ENCODE measurements around the gene LRRC71. TPM values are rescaled to one million over a fixed set of nuclear protein-coding genes. Genes with fewer than 3 reads are reported as not detected.

Gene LRRC71
- under 1 TPM in 3 of 4 donors, not detected in 1; 0.60 to 0.78 (median 0.66) TPM for total RNA-seq

DNA sequence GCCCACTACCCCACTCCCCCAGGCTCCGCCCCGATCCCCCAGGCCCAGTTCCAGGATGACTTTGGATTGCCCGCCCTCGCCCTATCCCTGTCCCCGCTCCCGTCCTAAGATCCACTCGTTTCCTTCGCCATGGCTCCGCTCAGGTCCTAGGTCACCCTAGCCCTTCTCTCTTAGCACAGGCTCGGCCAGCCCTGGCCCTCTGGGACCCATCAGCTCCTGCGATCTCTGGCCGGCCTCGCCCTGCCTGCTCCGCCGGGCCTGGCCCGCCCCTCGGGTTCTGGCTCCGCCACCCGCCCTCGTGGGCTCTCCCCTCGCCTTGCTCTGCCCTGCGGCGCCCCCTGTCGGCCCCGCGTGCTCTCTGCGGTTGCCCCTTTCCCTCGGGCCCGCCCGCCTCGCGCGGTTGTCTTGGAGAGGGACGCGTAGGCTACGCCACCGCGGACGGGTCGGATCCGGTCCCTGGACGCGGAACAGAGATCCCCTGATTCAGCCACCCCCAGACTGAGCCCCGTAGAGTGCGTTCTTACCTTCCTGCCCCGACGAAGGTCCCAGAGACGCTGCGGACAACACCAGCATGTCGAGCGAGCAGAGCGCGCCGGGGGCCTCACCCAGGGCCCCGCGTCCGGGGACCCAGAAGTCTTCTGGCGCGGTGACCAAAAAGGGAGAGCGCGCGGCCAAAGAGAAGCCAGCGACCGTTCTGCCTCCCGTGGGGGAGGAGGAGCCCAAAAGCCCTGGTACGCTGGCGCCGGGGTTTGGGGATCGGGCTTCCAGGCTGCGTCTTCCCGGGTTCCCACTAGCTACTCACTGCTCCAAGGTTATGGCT, at the start of gene LRRC71:
LRRC71 (plus strand) TSS at position 400 of the 820 bp plus-strand sequence; CDS start at position 572, 172 bp downstream.
- H3K27ac ChIP-seq, result peak within 1 kb of the TSS in 1 of 4 donors; percentile 61

DNA sequence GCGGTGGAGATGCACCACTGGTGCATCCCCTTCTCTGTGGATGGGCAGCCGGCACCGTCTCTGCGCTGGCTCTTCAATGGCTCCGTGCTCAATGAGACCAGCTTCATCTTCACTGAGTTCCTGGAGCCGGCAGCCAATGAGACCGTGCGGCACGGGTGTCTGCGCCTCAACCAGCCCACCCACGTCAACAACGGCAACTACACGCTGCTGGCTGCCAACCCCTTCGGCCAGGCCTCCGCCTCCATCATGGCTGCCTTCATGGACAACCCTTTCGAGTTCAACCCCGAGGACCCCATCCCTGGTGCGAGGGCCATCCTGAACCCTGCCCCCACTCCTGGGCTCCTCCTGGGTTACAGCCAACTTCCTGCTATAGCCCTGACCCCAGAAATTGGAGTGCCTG, 46.8 kb upstream of the LRRC71 start:
- no peak overlapping the region for H3K27ac ChIP-seq
- H3K36me3 ChIP-seq, result no peaks in the 10 kb centered on the region
- WGBS, 2 donors, result 88 to 91% methylated on average over 12 to 18 of the region's 18 CpGs
- TF ChIP-seq, protein P1, sequence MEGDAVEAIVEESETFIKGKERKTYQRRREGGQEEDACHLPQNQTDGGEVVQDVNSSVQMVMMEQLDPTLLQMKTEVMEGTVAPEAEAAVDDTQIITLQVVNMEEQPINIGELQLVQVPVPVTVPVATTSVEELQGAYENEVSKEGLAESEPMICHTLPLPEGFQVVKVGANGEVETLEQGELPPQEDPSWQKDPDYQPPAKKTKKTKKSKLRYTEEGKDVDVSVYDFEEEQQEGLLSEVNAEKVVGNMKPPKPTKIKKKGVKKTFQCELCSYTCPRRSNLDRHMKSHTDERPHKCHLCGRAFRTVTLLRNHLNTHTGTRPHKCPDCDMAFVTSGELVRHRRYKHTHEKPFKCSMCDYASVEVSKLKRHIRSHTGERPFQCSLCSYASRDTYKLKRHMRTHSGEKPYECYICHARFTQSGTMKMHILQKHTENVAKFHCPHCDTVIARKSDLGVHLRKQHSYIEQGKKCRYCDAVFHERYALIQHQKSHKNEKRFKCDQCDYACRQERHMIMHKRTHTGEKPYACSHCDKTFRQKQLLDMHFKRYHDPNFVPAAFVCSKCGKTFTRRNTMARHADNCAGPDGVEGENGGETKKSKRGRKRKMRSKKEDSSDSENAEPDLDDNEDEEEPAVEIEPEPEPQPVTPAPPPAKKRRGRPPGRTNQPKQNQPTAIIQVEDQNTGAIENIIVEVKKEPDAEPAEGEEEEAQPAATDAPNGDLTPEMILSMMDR (IDR thresholded peaks at IDR 0.05), result no peak
- TF ChIP-seq POLR2A (IDR thresholded peaks at IDR 0.05) (no peak), EP300 (IDR thresholded peaks at IDR 0.05) (no peak)
- no peak for DNase-seq (ENCODE audit: low spot score in 2 of 2)
- no peak overlapping the region for H3K4me3 ChIP-seq
- H3K4me1 ChIP-seq, result no peaks in the 10 kb centered on the region
- H3K27me3 ChIP-seq, result peaks cover 0 to 23% of the 10 kb centered on the region in 2 donors
- H3K9me3 ChIP-seq, result no peaks in the 10 kb centered on the region

More for the DNA sequence above, at the start of gene LRRC71:
- Histone ChIP-seq H3K36me3 (peaks cover 0 to 26% (median 0%) of the 10 kb centered on the region in 3 donors), H3K27me3 (peaks cover 0 to 67% of the 10 kb centered on the region in 2 donors), H3K9me3 (peaks cover 0 to 12% (median 0%) of the 10 kb centered on the region in 4 donors), H3K4me3 (peak within 1 kb of the TSS in 1 of 4 donors; percentile 29), H3K4me1 (peaks cover 0 to 26% (median 10%) of the 10 kb centered on the region in 4 donors)
- DNase-seq (ENCODE audit: low spot score in 2 of 2), result peak; percentile 68 to 74
- WGBS, 2 donors, result 11 to 12% methylated on average over 57 to 64 of the region's 71 CpGs
- TF ChIP-seq POLR2A (IDR thresholded peaks at IDR 0.05) (no peak), EP300 (IDR thresholded peaks at IDR 0.05) (peak in 1 of 2 donors; percentile 72)
- TF ChIP-seq, protein P1 (IDR thresholded peaks at IDR 0.05), result peak; percentile 47 to 95 (median 82)

DNA sequence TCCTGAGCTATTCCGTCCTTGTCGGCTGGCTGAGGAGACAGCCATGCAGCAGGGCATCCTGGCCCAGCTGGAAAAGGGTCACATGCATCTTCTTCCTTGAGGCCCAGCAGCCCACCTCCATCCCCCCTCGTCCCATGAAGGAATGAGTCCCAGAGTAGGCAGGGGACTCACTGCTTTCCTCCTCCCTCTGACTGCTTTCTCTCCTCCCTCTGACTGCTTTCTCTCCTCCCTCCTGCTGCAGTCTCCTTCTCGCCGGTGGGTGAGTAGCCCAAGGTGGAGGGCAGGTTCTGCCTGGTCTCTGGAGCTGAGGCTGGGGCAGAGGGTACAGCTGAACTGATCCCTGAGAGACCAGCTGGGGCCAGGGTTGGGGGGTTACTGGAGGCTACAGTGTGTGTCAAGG, 46.3 kb upstream of the LRRC71 start:
- 76 to 81% methylated on average over 5 of the region's 5 CpGs for WGBS, 2 donors
- Histone ChIP-seq H3K4me3 (no peak overlapping the region), H3K27ac (no peak overlapping the region)

GRCh38 chr1:156874572-156875340, 45.7 kb upstream of the LRRC71 start:
- no peaks in the 10 kb centered on the region for H3K4me1 ChIP-seq
- no peak overlapping the region for H3K4me3 ChIP-seq
- TF ChIP-seq, protein P1 (IDR thresholded peaks at IDR 0.05), result no peak
- no peak for TF ChIP-seq EP300 (IDR thresholded peaks at IDR 0.05)
- no peak for TF ChIP-seq POLR2A (IDR thresholded peaks at IDR 0.05)
- no peak overlapping the region for H3K27ac ChIP-seq
- 57 to 65% methylated on average over 14 to 16 of the region's 16 CpGs for WGBS, 2 donors
- no peak for DNase-seq (ENCODE audit: low spot score in 2 of 2)
- H3K27me3 ChIP-seq, result peaks cover 0 to 23% of the 10 kb centered on the region in 2 donors
- H3K36me3 ChIP-seq, result no peaks in the 10 kb centered on the region
- no peaks in the 10 kb centered on the region for H3K9me3 ChIP-seq

More for the DNA sequence above, 46.3 kb upstream of the LRRC71 start:
- no peak for DNase-seq (ENCODE audit: low spot score in 2 of 2)
- TF ChIP-seq EP300 (IDR thresholded peaks at IDR 0.05) (no peak), POLR2A (IDR thresholded peaks at IDR 0.05) (no peak)
- TF ChIP-seq, protein P1 (IDR thresholded peaks at IDR 0.05), result no peak
- Histone ChIP-seq H3K9me3 (no peaks in the 10 kb centered on the region), H3K4me1 (no peaks in the 10 kb centered on the region), H3K27me3 (peaks cover 0 to 23% of the 10 kb centered on the region in 2 donors), H3K36me3 (no peaks in the 10 kb centered on the region)

- Histone ChIP-seq H3K4me1 (no peaks in the 10 kb centered on the region), H3K27ac (no peak overlapping the region), H3K36me3 (no peaks in the 10 kb centered on the region), H3K4me3 (no peak overlapping the region), H3K9me3 (no peaks in the 10 kb centered on the region), H3K27me3 (peaks cover 0 to 23% of the 10 kb centered on the region in 2 donors)
- DNase-seq (ENCODE audit: low spot score in 2 of 2), result no peak
- TF ChIP-seq POLR2A (IDR thresholded peaks at IDR 0.05) (no peak), EP300 (IDR thresholded peaks at IDR 0.05) (no peak)
- TF ChIP-seq, protein P1 (IDR thresholded peaks at IDR 0.05), result no peak
- 47 to 63% methylated on average over 3 to 5 of the region's 5 CpGs for WGBS, 2 donors
Observed at GRCh38 chr1:156875341-156875615, 45.2 kb upstream of the LRRC71 start.
